Renal cortex interstitium (tissue), 3 donors: ENCODE data around the gene PGM2L1. TPM values are rescaled to one million over a fixed set of nuclear protein-coding genes. Genes with fewer than 3 reads are reported as not detected.

Experiments used
- polyA plus RNA-seq, 3 donors: library from polyadenylated mRNA; unstranded; fragments of 120-200 nt; gene quantifications; one replicate each; pipeline ENCODE4 v1.2.1, GENCODE V29; 2013; ENCODE audit not compliant: insufficient read length in 3 of 3

The PGM2L1 gene
- polyA plus RNA-seq, 3 donors = 3.4 to 4.1 (median 4.1) TPM

Other genes starting within 250 kb of the PGM2L1 start
- gene C2CD3, start 227.4 kb downstream of the PGM2L1 start, polyA plus RNA-seq = 10 to 100 TPM; 21.6 to 26.6 (median 23.0) TPM
- gene PPME1, start 227.1 kb downstream of the PGM2L1 start, polyA plus RNA-seq = 10 to 100 TPM; 38.3 to 41.5 (median 40.9) TPM
- gene P4HA3, start 86.8 kb downstream of the PGM2L1 start, polyA plus RNA-seq = 1 to 10 TPM in 1 of 3 donors, under 1 TPM in 2; 0.72 to 1.6 (median 0.86) TPM
- gene KCNE3, start 69.1 kb upstream of the PGM2L1 start, polyA plus RNA-seq = 10 to 100 TPM; 26.7 to 29.7 (median 28.4) TPM
- 10 to 100 TPM in 1 of 3 donors, 1 to 10 TPM in 2; 7.1 to 10.4 (median 9.4) TPM for gene LIPT2, start 95.3 kb upstream of the PGM2L1 start, polyA plus RNA-seq
- 10 to 100 TPM; 34.2 to 42.4 (median 35.3) TPM for gene POLD3, start 194.1 kb upstream of the PGM2L1 start, polyA plus RNA-seq